ENCODE data around the gene STK17B.

The STK17B gene

DNA sequence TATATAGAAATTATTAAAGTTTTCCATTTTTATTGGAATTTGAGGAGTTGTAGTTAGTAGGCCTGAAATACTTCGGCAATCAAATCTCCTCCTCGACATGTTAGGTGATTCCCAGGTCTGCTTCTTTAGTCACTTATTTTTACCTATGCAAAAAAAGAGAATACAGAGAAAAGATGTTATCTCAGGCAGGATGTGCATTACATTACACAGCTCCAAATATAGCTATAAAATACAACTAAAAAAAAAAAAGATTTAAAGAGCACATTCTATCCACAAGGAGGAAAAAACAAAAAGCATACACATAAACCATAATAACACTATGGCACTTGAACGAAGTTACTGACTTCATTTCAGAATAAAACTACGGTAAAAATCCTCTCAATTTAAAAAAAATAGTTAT, 8.1 kb downstream of the STK17B start:
- Histone ChIP-seq H4K20me1 (ENCODE audit: control insufficient read depth, insufficient read depth, low read depth, low read length) (peaks cover 40% of the 10 kb centered on the region), H3F3A (ENCODE audit: control insufficient read depth, insufficient read depth) (peaks cover 73% of the 10 kb centered on the region), H3K4me2 (ENCODE audit: low read length) (peak overlapping the region; percentile 92), H3K27ac (ENCODE audit: low read depth, low read length) (peak overlapping the region; percentile 84), H3K9me2 (replicated peaks; ENCODE audit: control insufficient read depth, low read length) (no peaks in the 10 kb centered on the region), H3K9me3 (ENCODE audit: control insufficient read depth, insufficient read depth, low read length) (no peaks in the 10 kb centered on the region), H3K36me3 (ENCODE audit: control insufficient read depth, low read length) (peaks cover 90% of the 10 kb centered on the region), H3K79me2 (ENCODE audit: control insufficient read depth, low read length) (peaks cover 98% of the 10 kb centered on the region), H3K27me3 (ENCODE audit: control insufficient read depth, low read length) (no peaks in the 10 kb centered on the region), H3K4me3 (ENCODE audit: low read length) (peak overlapping the region; percentile 58), H3K4me1 (ENCODE audit: control insufficient read depth, low read length) (peaks cover 95% of the 10 kb centered on the region)
- TF ChIP-seq EZH2phosphoT487 (IDR thresholded peaks at IDR 0.05; ENCODE audit: borderline replicate concordance, low read length), result no peak
- TF ChIP-seq, protein P1, sequence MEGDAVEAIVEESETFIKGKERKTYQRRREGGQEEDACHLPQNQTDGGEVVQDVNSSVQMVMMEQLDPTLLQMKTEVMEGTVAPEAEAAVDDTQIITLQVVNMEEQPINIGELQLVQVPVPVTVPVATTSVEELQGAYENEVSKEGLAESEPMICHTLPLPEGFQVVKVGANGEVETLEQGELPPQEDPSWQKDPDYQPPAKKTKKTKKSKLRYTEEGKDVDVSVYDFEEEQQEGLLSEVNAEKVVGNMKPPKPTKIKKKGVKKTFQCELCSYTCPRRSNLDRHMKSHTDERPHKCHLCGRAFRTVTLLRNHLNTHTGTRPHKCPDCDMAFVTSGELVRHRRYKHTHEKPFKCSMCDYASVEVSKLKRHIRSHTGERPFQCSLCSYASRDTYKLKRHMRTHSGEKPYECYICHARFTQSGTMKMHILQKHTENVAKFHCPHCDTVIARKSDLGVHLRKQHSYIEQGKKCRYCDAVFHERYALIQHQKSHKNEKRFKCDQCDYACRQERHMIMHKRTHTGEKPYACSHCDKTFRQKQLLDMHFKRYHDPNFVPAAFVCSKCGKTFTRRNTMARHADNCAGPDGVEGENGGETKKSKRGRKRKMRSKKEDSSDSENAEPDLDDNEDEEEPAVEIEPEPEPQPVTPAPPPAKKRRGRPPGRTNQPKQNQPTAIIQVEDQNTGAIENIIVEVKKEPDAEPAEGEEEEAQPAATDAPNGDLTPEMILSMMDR (IDR thresholded peaks at IDR 0.05; ENCODE audit: low read depth, low read length, poor library complexity, severe bottlenecking), result no peak

GRCh38 chr2:196162586-196163175, 8.7 kb downstream of the STK17B start:
- H3K4me1 ChIP-seq (ENCODE audit: control insufficient read depth, low read length), result peaks cover 96% of the 10 kb centered on the region
- peaks cover 42% of the 10 kb centered on the region for H4K20me1 ChIP-seq (ENCODE audit: control insufficient read depth, insufficient read depth, low read depth, low read length)
- H3K79me2 ChIP-seq (ENCODE audit: control insufficient read depth, low read length), result peaks cover 98% of the 10 kb centered on the region
- H3K4me2 ChIP-seq (ENCODE audit: low read length), result peak overlapping the region; percentile 92
- peaks cover 76% of the 10 kb centered on the region for H3F3A ChIP-seq (ENCODE audit: control insufficient read depth, insufficient read depth)
- H3K9me2 ChIP-seq (replicated peaks; ENCODE audit: control insufficient read depth, low read length), result no peaks in the 10 kb centered on the region
- no peaks in the 10 kb centered on the region for H3K9me3 ChIP-seq (ENCODE audit: control insufficient read depth, insufficient read depth, low read length)
- peak overlapping the region; percentile 58 for H3K4me3 ChIP-seq (ENCODE audit: low read length)
- peak overlapping the region; percentile 84 for H3K27ac ChIP-seq (ENCODE audit: low read depth, low read length)
- no peaks in the 10 kb centered on the region for H3K27me3 ChIP-seq (ENCODE audit: control insufficient read depth, low read length)
- H3K36me3 ChIP-seq (ENCODE audit: control insufficient read depth, low read length), result peaks cover 90% of the 10 kb centered on the region
- TF ChIP-seq EZH2phosphoT487 (IDR thresholded peaks at IDR 0.05; ENCODE audit: borderline replicate concordance, low read length), result no peak

- H3K36me3 ChIP-seq (ENCODE audit: control insufficient read depth, low read length), result peaks cover 92% of the 10 kb centered on the region
- H3K4me3 ChIP-seq (ENCODE audit: low read length), result peak overlapping the region; percentile 55
Measured at GRCh38 chr2:196160946-196161345, 10.4 kb downstream of the STK17B start.

GRCh38 chr2:196160101-196160500, 11.3 kb downstream of the STK17B start:
- peak overlapping the region; percentile 92 for H3K4me2 ChIP-seq (ENCODE audit: low read length)
- peaks cover 97% of the 10 kb centered on the region for H3K79me2 ChIP-seq (ENCODE audit: control insufficient read depth, low read length)
- H3K27me3 ChIP-seq (ENCODE audit: control insufficient read depth, low read length), result no peaks in the 10 kb centered on the region
- peak overlapping the region; percentile 55 for H3K4me3 ChIP-seq (ENCODE audit: low read length)
- no peaks in the 10 kb centered on the region for H3K9me3 ChIP-seq (ENCODE audit: control insufficient read depth, insufficient read depth, low read length)
- peaks cover 97% of the 10 kb centered on the region for H3K4me1 ChIP-seq (ENCODE audit: control insufficient read depth, low read length)
- no peak for TF ChIP-seq EZH2phosphoT487 (IDR thresholded peaks at IDR 0.05; ENCODE audit: borderline replicate concordance, low read length)
- TF ChIP-seq, protein P1 (IDR thresholded peaks at IDR 0.05; ENCODE audit: low read depth, low read length, poor library complexity, severe bottlenecking), result no peak
- H4K20me1 ChIP-seq (ENCODE audit: control insufficient read depth, insufficient read depth, low read depth, low read length), result peaks cover 27% of the 10 kb centered on the region
- H3K9me2 ChIP-seq (replicated peaks; ENCODE audit: control insufficient read depth, low read length), result no peaks in the 10 kb centered on the region
- peaks cover 77% of the 10 kb centered on the region for H3F3A ChIP-seq (ENCODE audit: control insufficient read depth, insufficient read depth)
- peak overlapping the region; percentile 84 for H3K27ac ChIP-seq (ENCODE audit: low read depth, low read length)
- H3K36me3 ChIP-seq (ENCODE audit: control insufficient read depth, low read length), result peaks cover 93% of the 10 kb centered on the region

More at GRCh38 chr2:196160946-196161345, 10.4 kb downstream of the STK17B start:
- no peaks in the 10 kb centered on the region for H3K9me3 ChIP-seq (ENCODE audit: control insufficient read depth, insufficient read depth, low read length)
- no peak for TF ChIP-seq EZH2phosphoT487 (IDR thresholded peaks at IDR 0.05; ENCODE audit: borderline replicate concordance, low read length)
- TF ChIP-seq, protein P1 (IDR thresholded peaks at IDR 0.05; ENCODE audit: low read depth, low read length, poor library complexity, severe bottlenecking), result no peak
- peaks cover 99% of the 10 kb centered on the region for H3K4me1 ChIP-seq (ENCODE audit: control insufficient read depth, low read length)
- peaks cover 78% of the 10 kb centered on the region for H3F3A ChIP-seq (ENCODE audit: control insufficient read depth, insufficient read depth)
- no peaks in the 10 kb centered on the region for H3K9me2 ChIP-seq (replicated peaks; ENCODE audit: control insufficient read depth, low read length)
- H3K4me2 ChIP-seq (ENCODE audit: low read length), result peak overlapping the region; percentile 92
- H3K79me2 ChIP-seq (ENCODE audit: control insufficient read depth, low read length), result peaks cover 98% of the 10 kb centered on the region
- H3K27me3 ChIP-seq (ENCODE audit: control insufficient read depth, low read length), result no peaks in the 10 kb centered on the region
- H3K27ac ChIP-seq (ENCODE audit: low read depth, low read length), result peak overlapping the region; percentile 84
- peaks cover 32% of the 10 kb centered on the region for H4K20me1 ChIP-seq (ENCODE audit: control insufficient read depth, insufficient read depth, low read depth, low read length)
